ENCODE measurements around the gene RGS9BP. TPM values are rescaled to one million over a fixed set of nuclear protein-coding genes. Genes with fewer than 3 reads are reported as not detected.

RGS9BP gene
- total and polyA plus RNA-seq, 7 experiments from 2014 or later, result 0.13 to 0.30 (median 0.24) TPM; not detected in 2

GRCh38 chr19:32720216-32720935 lies 44.7 kb downstream of the RGS9BP start:
- no peak overlapping the region for H3K27ac ChIP-seq (ENCODE audit: low read depth, low read length)
- no peaks in the 10 kb centered on the region for H3K27me3 ChIP-seq (ENCODE audit: control insufficient read depth in 2 of 2, insufficient read depth in 2 of 2, low read length in 2 of 2)
- H3K4me1 Mint-ChIP-seq, result peaks cover 0 to 4% (median 0%) of the 10 kb centered on the region in 7 donors
- ChIA-PET POLR2A (no interaction called here), CTCF (no interaction called here)
- H3K9me3 Mint-ChIP-seq, result peaks cover 0 to under 1% (median 0%) of the 10 kb centered on the region in 11 donors
- no peaks in the 10 kb centered on the region for H3K4me1 ChIP-seq (ENCODE audit: control insufficient read depth in 2 of 2, insufficient read depth in 2 of 2, low read length in 2 of 2)
- H3K4me3 ChIP-seq (ENCODE audit: low read length), result no peak overlapping the region
- no peak for DNase-seq
- intact Hi-C loops (cut with micrococcal nuclease), result no loop called here
- no peak overlapping the region for H3K4me3 Mint-ChIP-seq
- H3K36me3 Mint-ChIP-seq, result peaks cover 0 to 4% (median 3%) of the 10 kb centered on the region in 5 donors
- no peaks in the 10 kb centered on the region for H3K36me3 ChIP-seq (ENCODE audit: control insufficient read depth in 2 of 3, insufficient read depth in 3 of 3, low read length in 3 of 3)
- H3K27me3 Mint-ChIP-seq, result peaks cover 0 to 2% (median 0%) of the 10 kb centered on the region in 5 donors
- H3K27ac Mint-ChIP-seq, result no peak overlapping the region
- no peak for ATAC-seq
- H3K9me3 ChIP-seq (ENCODE audit: control insufficient read depth in 2 of 3, low read length in 3 of 3), result no peaks in the 10 kb centered on the region

- H3K4me3 Mint-ChIP-seq, result no peak overlapping the region
- POLR2A ChIA-PET, result no interaction called here
- H3K36me3 Mint-ChIP-seq, result peaks cover 0 to 4% (median 2%) of the 10 kb centered on the region in 5 donors
- peaks cover 0 to 5% (median 0%) of the 10 kb centered on the region in 11 donors for H3K9me3 Mint-ChIP-seq
- no peak for ATAC-seq
- CTCF ChIA-PET, result no interaction called here
- Histone ChIP-seq H3K9me3 (ENCODE audit: control insufficient read depth in 2 of 3, low read length in 3 of 3) (no peaks in the 10 kb centered on the region), H3K36me3 (ENCODE audit: control insufficient read depth in 2 of 3, insufficient read depth in 3 of 3, low read length in 3 of 3) (no peaks in the 10 kb centered on the region), H3K4me1 (ENCODE audit: control insufficient read depth in 2 of 2, insufficient read depth in 2 of 2, low read length in 2 of 2) (no peaks in the 10 kb centered on the region), H3K4me3 (ENCODE audit: low read length) (no peak overlapping the region), H3K27ac (ENCODE audit: low read depth, low read length) (no peak overlapping the region), H3K27me3 (ENCODE audit: control insufficient read depth in 2 of 2, insufficient read depth in 2 of 2, low read length in 2 of 2) (no peaks in the 10 kb centered on the region)
- H3K4me1 Mint-ChIP-seq, result peaks cover 0 to 4% (median 0%) of the 10 kb centered on the region in 7 donors
- peak overlapping the region in 1 of 9 donors; percentile 51 for H3K27ac Mint-ChIP-seq
- intact Hi-C loops (cut with micrococcal nuclease), result no loop called here
- peaks cover 0 to 3% (median 0%) of the 10 kb centered on the region in 5 donors for H3K27me3 Mint-ChIP-seq
- no peak for DNase-seq
Observed at GRCh38 chr19:32720936-32721250, 45.2 kb downstream of the RGS9BP start.

Other genes with a start within 250 kb of the RGS9BP start
- gene PDCD5, start 94.7 kb upstream of the RGS9BP start, total RNA-seq, result 10 to 100 TPM; 19.5 to 98.0 (median 51.2) TPM
- 100 to 1,000 TPM in 1 of 2 donors, 10 to 100 TPM in 1; 82.1 to 101 TPM for gene PDCD5, start 94.7 kb upstream of the RGS9BP start, polyA plus RNA-seq
- 10 to 100 TPM; 23.6 to 44.9 (median 41.2) TPM for gene ANKRD27, start 668 bp upstream of the RGS9BP start, total RNA-seq
- 10 to 100 TPM; 12.3 to 20.4 TPM for gene ANKRD27, start 668 bp upstream of the RGS9BP start, polyA plus RNA-seq
- gene NUDT19, start 16.0 kb downstream of the RGS9BP start, total RNA-seq, result 10 to 100 TPM in 2 of 5 experiments, 1 to 10 TPM in 3; 8.4 to 17.0 (median 9.0) TPM
- gene NUDT19, start 16.0 kb downstream of the RGS9BP start, polyA plus RNA-seq, result 1 to 10 TPM; 2.4 to 2.9 TPM
- gene TDRD12, start 43.9 kb downstream of the RGS9BP start, total RNA-seq, result 1 to 10 TPM in 2 of 5 experiments, under 1 TPM in 3; 0.17 to 3.6 (median 0.92) TPM
- under 1 TPM in 1 of 2 donors, not detected in 1; 0.43 TPM for gene TDRD12, start 43.9 kb downstream of the RGS9BP start, polyA plus RNA-seq
- gene SLC7A9, start 193.9 kb downstream of the RGS9BP start, total RNA-seq, result 1 to 10 TPM in 2 of 5 experiments, under 1 TPM in 3; 0.24 to 1.1 (median 0.56) TPM
- gene SLC7A9, start 193.9 kb downstream of the RGS9BP start, polyA plus RNA-seq, result not detected